Esophagus muscularis mucosa (tissue), 4 donors: ENCODE measurements around the gene CDH4. TPM values are rescaled to one million over a fixed set of nuclear protein-coding genes. Genes with fewer than 3 reads are reported as not detected.

Experiments used
- DNase-seq: peaks from one replicate; pipeline ENCODE4 v3.0.0-alpha.2; 2017; ENCODE audit errors: extremely low spot score
- H3K27ac ChIP-seq, 4 donors: fragments of 200-600 bp; sonication (generic); replicated peaks in 1 of 4; 1 replicate in 3 of 4; 2 replicates in 1 of 4; pipeline ENCODE4 v1.5.1; 2016 to 2019; ENCODE audit warnings: mild to moderate bottlenecking in 1 of 4
- H3K27me3 ChIP-seq, 4 donors: fragments of 200-600 bp; sonication (generic); one replicate each; pipeline versions ENCODE4 v1.5.1 to v1.6.0; 2016 to 2019
- H3K36me3 ChIP-seq, 4 donors: fragments of 200-600 bp; sonication (generic); one replicate each; pipeline ENCODE4 v1.5.1; 2016 to 2019
- H3K4me1 ChIP-seq, 4 donors: fragments of 200-600 bp; sonication (generic); one replicate each; pipeline ENCODE4 v1.5.1; 2016 to 2019
- H3K4me3 ChIP-seq, 4 donors: fragments of 200-600 bp; sonication (generic); 1 replicate in 2 of 4; 2 replicates in 2 of 4; pipeline ENCODE4 v1.5.1; 2016 to 2019; ENCODE audit warnings: mild to moderate bottlenecking in 4 of 4, moderate library complexity in 1 of 4
- H3K9me3 ChIP-seq, 4 donors: fragments of 200-600 bp; sonication (generic); 1 replicate in 3 of 4; 2 replicates in 1 of 4; pipeline ENCODE4 v1.5.1; 2016 to 2019
- CTCF ChIP-seq, 3 experiments: fragments of 200-600 bp in 2 of 3; fragments of 450-650 bp in 1 of 3; sonication (generic) in 2 of 3; IDR thresholded peaks; one replicate each; pipeline ENCODE4 v1.5.1; 2017 to 2019; ENCODE audit warnings: antibody characterized with exemption in 3 of 3, mild to moderate bottlenecking in 2 of 3, moderate library complexity in 1 of 3
- EP300 ChIP-seq: sonication (generic); formaldehyde crosslinking; IDR thresholded peaks from one replicate; pipeline ENCODE4 v1.6.1; 2017; ENCODE audit warnings: antibody characterized with exemption
- POLR2A ChIP-seq: fragments of 450-650 bp; IDR thresholded peaks from one replicate; pipeline ENCODE4 v1.6.1; 2017; ENCODE audit warnings: antibody characterized with exemption, moderate library complexity, mild to moderate bottlenecking, low read depth
- POLR2AphosphoS5 ChIP-seq, 2 donors: sonication (generic); formaldehyde crosslinking; IDR thresholded peaks; one replicate each; pipeline ENCODE4 v1.6.1; 2017; ENCODE audit warnings: antibody characterized with exemption in 2 of 2
- WGBS: methylation state at CpG from one replicate; pipeline ENCODE4 v1.1.5; 2018; 5-methylcytosine and 5-hydroxymethylcytosine counted together
- intact Hi-C: fragments of 100-400 bp; cut with DNase I; formaldehyde crosslinking; loops from one replicate; pipeline ENCODE4 v1.15.1; 2023
- total RNA-seq, 4 donors: library from RNA; depleted of rRNA; stranded (reverse); fragments of >200 nt; gene quantifications; one replicate each; pipeline versions ENCODE4 v1.1.0 to v1.2.1, GENCODE V29; 2016

The CDH4 gene
- total RNA-seq, 4 donors from 2014 or later: 0.42 to 1.3 (median 0.48) TPM

- Histone ChIP-seq H3K36me3 (no peaks in the 10 kb centered on the region), H3K27me3 (peaks cover 0 to 72% (median 2%) of the 10 kb centered on the region in 4 donors), H3K9me3 (no peaks in the 10 kb centered on the region), H3K4me3 (no peak overlapping the region), H3K27ac (no peak overlapping the region), H3K4me1 (peaks cover 0 to 19% (median 8%) of the 10 kb centered on the region in 4 donors)
- TF ChIP-seq POLR2A (no peak), EP300 (no peak), CTCF (IDR thresholded peaks at IDR 0.05) (no peak), POLR2AphosphoS5 (IDR thresholded peaks at IDR 0.05) (no peak)
- intact Hi-C loops: no loop called here
- no peak for DNase-seq
- 87% methylated on average over 10 of the region's 10 CpGs for WGBS
These were observed 378.8 kb downstream of the CDH4 start for GRCh38 chr20:61630816-61631215.

DNA sequence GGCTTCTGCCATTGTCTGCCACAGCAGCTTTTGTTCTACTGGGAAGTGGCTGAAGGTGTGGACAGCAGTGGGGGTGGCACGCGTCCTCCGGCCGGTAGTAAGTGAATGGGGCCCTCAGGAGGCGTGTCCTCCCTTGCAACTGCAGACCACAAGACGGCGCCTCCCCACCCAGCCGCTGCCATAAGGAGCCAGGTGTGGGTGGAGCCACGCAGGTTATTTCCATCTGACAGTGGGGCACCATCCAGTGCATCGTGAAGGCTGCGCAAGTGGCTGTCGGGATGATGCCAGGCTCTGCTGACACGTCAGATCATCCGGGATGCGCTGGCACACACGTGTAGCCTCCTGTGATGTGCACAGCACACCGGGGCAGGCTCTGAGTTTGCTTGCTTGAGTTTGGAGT is 379.7 kb downstream of the CDH4 start:
- Histone ChIP-seq H3K9me3 (no peaks in the 10 kb centered on the region), H3K27ac (no peak overlapping the region), H3K27me3 (peaks cover 0 to 71% (median 2%) of the 10 kb centered on the region in 4 donors), H3K4me1 (peaks cover 0 to 19% (median 8%) of the 10 kb centered on the region in 4 donors), H3K4me3 (no peak overlapping the region), H3K36me3 (no peaks in the 10 kb centered on the region)
- TF ChIP-seq POLR2A (no peak), EP300 (no peak), CTCF (IDR thresholded peaks at IDR 0.05) (no peak), POLR2AphosphoS5 (IDR thresholded peaks at IDR 0.05) (no peak)
- intact Hi-C loops: no loop called here
- WGBS: 70% methylated on average over 10 of the region's 17 CpGs
- no peak for DNase-seq

GRCh38 chr20:61633004-61633403 is 380.9 kb downstream of the CDH4 start:
- H3K27ac ChIP-seq: no peak overlapping the region
- no peak overlapping the region for H3K4me3 ChIP-seq
- H3K4me1 ChIP-seq: peaks cover 0 to 19% (median 8%) of the 10 kb centered on the region in 4 donors
- TF ChIP-seq CTCF (IDR thresholded peaks at IDR 0.05): no peak
- TF ChIP-seq EP300: no peak
- no peak for TF ChIP-seq POLR2A
- no peak for TF ChIP-seq POLR2AphosphoS5 (IDR thresholded peaks at IDR 0.05)
- no peaks in the 10 kb centered on the region for H3K36me3 ChIP-seq
- no peaks in the 10 kb centered on the region for H3K9me3 ChIP-seq
- peaks cover 0 to 68% (median under 1%) of the 10 kb centered on the region in 4 donors for H3K27me3 ChIP-seq
- DNase-seq: no peak
- WGBS: 79% methylated on average over 1 of the region's 1 CpG
- intact Hi-C loops: no loop called here

DNA sequence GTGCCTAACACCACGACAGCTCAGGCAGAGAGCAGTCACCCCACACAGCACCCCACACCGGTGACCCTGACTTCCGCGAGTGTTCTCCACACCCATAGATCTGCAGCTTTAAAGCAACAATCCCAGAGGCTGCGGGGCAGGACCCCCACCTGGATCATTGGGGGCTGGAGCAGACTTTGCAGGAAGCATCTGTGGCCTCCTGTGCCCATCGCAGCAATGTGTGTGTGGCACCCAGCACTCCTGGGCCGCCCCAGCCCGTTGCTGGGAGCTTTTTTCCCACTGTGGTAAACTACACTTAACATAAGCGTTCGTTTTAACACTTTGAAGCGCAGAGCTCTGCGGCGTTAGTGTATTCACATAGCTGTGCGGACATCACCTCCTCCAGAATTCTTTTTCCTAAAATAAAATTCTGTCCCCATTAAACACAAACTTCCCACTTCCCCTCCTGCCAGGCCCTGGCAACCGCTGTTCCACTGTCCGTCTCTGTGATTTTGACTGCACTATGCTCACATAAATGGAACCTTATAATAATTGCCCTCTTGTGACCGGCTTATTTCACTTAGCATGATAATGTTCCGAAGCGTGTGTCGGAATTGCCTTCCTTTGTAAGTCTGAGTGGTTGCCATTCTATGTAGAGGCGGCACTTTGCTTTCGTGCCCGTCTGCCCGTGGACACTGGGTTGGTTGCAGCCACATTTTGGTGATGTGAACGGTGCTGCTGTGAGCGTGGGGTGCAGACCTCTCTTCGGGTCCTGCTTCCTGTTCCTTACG is 382.5 kb downstream of the CDH4 start:
- DNase-seq: no peak
- no peak overlapping the region for H3K27ac ChIP-seq
- no peaks in the 10 kb centered on the region for H3K36me3 ChIP-seq
- peaks cover 0 to 7% (median 3%) of the 10 kb centered on the region in 4 donors for H3K4me1 ChIP-seq
- no peaks in the 10 kb centered on the region for H3K9me3 ChIP-seq
- WGBS: 87% methylated on average over 28 of the region's 28 CpGs
- H3K27me3 ChIP-seq: peaks cover 0 to 65% (median 0%) of the 10 kb centered on the region in 4 donors
- no peak for TF ChIP-seq CTCF (IDR thresholded peaks at IDR 0.05)
- no peak overlapping the region for H3K4me3 ChIP-seq
- intact Hi-C loops: no loop called here
